HPDE6-E6E7 (cell line): ENCODE results near the gene SETDB1.

Experiments
- DNase-seq: peaks from one replicate; pipeline ENCODE4 v3.0.0; 2011; ENCODE audit warnings: missing footprints; ENCODE audit errors: extremely low spot score

Gene SETDB1

DNA sequence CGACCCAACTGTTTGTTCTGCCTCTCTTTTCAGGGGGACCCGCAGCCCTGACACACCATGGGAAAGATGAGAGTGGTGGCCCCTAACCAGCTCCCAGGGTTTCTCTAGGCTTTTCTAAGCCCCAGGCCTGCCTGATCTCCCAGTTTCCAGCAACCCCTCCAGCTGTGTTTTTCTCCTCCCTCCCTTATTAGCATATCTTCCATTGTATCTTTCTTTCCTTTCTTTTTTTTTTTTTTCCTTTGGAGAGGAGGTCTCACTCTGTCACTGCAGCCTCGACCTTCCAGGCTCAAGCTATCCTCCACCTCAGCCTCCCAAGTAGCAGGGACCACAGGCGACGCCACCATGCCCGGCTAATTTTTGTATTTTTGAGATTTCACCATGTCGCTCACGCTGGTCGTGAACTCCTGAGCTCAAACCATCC lies 50.2 kb downstream of the SETDB1 start:
- DNase-seq = no peak

DNA sequence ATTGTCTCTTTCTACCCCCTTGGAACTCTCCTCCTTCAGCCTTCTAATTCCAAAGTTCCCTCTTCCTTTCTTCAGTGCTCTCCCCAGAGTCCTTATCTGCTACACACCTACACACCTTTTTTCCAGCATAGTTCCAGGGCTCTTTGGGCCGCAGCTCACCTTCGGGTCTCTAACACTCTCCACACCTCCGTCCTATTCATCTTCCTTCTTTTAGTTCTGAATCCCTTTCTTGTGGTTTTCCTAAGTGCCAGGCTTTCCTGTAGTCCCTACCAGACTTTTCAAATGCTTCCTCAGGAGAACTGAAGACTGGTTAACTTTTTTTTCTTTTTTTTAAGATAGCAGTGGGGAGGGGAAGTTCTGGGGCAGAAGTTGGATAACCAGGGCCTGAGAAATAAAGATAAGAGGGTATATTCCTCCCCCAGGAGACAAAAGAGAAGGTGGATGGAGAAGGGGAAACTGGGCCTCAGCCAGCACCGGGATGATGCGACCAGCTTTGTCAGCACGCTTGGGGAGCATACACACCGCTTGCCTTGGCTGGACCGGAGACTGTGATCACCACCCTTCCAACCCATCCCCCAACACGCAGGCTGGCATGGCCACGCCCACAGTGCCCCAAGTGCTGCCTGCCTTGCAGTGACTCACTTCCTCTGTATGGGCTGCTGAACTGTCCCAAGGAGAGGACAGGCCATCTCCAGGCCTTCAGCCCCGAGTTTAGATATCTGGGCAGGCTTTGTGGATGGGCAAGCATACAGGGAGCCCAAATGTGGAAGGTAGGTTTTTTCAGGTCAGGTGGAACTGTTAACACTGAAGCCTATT lies 50.9 kb downstream of the SETDB1 start:
- DNase-seq = peak; percentile 71

DNA sequence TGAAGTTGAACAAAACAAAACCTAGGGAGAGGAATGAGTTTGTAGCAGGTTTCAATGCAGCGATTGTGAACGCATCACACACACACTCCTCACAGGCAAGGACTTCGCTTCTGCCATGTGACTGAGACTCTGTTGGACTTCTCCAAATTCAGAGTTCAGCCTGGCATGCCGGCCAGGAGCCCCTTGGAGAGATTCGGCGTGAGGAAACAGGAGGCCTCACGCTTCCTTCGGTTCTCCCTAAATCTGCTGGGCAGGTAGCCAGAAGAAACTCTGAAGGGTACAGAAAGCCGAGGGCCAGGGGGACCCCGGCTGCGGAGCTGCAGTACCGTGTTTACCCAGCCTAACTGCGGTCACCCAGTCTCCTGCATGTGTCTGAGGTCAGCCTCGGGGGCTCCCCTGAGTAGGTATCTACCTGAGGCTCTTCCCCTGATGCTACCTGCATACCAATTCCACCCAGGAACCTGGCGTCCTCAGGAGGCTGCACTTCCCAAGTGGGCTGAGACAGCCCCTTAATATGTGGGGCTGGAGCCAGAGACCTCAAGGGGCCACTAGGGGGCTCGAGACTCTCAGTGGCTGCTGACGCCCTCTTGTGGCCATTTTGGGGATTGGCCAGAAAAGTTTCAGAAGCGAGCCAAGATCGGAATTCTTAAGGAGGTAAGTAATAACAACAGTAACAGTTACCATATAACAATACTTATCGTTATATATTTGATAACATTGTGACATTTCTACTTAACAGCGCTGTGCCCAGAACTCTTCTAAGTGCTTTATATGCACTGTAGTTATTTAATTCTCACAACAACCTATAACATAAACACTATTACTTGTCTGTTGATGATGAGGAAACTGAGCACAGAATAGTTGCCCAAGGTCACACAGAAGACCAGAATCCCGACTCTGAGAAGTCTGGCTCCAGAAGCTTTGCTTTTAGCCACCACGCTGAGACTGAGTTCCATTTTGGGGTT lies 53.2 kb downstream of the SETDB1 start:
- DNase-seq = peak; percentile 81

DNA sequence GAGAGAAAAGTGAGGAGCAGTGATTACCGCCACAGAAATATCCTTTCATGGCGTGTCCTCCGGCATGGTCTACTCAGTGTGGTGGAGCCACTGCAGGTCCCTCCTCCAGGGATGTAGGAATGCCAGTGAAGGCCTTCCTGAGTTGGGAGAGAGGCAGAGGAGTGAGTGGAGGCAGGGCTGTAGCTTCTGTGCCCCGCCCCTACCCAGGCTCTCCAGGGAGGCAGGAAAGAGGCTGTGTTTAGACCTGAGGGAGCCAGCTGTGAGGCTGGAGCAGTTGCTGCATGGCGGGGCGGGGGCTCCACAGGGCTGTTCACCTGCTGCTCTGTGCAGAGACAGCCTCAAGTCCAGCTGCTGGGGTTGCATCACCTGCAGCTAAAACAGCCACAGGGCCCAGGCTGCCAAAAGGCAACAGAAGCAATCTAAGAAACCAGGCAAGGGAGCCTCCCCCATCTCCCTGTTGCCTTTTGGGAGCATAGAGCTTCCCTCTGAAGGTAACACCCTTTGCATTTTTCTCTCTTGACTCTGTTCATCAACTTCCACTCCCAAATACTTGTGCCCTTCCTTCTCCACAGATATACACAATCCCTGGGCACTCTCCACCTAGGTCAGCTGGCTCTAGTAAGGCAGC lies 55.1 kb downstream of the SETDB1 start:
- DNase-seq = peak; percentile 65

- DNase-seq = no peak
Measured at GRCh38 chr1:150981805-150982712, 55.9 kb downstream of the SETDB1 start, which contains the start of gene ANXA9. Gene ANXA9, plus strand, starts transcription at chr1:150982292. Its CDS starts 814 bp downstream, at chr1:150983106.

- no peak for DNase-seq
Measured at GRCh38 chr1:150985179-150985825, 59.1 kb downstream of the SETDB1 start.

DNA sequence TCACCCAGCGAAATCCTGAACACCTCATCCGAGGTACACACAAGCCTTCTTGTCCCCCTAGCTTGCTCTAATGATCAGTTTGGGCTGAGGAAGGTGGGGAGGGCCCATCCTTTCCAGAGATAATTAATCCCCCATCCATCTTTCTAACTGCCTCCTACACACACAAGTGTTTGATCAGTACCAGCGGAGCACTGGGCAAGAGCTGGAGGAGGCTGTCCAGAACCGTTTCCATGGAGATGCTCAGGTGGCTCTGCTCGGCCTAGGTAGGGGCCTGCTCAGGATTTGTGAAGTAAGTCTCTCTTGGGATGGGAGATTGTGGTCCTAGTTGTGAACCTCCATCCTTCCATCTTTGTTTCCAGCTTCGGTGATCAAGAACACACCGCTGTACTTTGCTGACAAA lies 61.8 kb downstream of the SETDB1 start:
- DNase-seq = no peak

GRCh38 chr1:150992626-150993025 lies 66.5 kb downstream of the SETDB1 start:
- no peak for DNase-seq

- DNase-seq = no peak
Measured at GRCh38 chr1:150994248-150994647, 68.1 kb downstream of the SETDB1 start.

DNA sequence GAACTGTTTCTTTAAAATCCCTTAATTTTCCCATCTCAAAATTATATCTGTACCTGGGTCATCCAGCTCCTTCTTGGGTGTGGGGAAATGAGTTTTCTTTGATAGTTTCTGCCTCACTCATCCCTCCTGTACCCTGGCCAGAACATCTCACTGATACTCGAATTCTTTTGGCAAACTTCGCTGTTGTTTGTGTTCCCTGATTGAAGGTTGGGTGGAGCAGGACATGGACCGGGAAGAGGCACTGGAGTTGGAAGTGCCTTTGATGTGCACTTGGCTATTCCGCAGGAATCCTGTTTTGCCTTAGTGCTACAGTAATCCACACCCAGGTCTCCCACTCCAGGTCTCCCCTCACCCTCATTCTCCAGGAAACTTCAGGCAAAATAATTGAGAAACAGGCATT lies 69.3 kb downstream of the SETDB1 start:
- no peak for DNase-seq

DNA sequence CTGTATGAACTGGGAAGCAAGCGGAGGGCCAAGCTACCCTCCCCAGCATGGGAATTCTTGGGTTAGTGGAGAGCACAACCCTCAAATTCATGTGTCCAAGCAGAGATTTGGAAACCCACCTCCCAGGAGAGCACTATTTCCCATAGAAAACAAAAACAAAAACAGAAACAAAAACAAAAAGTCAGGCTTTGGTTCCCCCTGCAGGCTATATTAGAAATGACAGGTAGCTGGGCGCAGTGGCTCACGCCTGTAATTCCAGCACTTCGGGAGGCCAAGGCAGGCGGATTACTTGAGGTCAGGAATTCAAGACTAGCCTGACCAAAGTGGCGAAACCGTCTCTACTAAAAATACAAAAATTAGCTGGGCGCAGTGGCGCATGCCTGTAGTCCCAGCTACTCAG lies 69.7 kb downstream of the SETDB1 start:
- no peak for DNase-seq

DNA sequence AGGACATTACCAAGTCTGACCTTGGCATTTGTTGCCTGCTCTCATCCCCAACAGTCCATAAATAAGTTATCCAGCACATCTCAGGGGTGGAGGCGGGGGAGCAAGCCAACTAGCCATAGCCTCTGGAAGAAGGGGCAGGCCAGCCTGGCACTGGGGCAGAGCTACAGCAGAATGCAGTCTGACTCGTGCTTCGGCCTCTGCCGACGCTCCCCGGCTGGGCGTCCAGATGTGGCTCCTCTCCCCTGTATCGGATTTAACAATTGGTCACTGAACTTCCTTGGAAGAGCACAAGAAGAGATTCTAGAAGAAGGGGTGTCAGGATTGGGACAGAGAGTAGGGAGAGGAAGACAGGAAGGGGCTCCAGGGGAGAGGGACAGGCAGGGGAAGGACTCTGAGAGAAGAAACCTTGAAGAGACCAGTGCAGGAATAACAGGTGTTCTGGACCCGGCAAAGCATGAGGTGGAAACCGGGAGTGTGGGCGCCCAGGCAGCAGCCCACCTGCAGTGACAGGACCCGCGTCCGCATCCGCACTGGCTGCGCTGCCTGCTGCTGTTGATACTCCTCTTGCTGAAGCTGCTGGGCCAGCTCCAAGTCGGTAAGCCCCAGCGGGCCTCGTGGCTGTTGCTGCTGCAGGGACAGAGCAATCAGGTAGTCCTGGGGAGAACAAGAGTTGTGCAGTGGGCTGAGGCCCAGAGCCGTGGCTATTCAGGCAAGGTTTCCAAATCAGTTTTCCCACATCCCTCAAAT lies 71.1 kb downstream of the SETDB1 start:
- DNase-seq = no peak

- no peak for DNase-seq
Measured at GRCh38 chr1:150997949-150998348, 71.8 kb downstream of the SETDB1 start.

DNA sequence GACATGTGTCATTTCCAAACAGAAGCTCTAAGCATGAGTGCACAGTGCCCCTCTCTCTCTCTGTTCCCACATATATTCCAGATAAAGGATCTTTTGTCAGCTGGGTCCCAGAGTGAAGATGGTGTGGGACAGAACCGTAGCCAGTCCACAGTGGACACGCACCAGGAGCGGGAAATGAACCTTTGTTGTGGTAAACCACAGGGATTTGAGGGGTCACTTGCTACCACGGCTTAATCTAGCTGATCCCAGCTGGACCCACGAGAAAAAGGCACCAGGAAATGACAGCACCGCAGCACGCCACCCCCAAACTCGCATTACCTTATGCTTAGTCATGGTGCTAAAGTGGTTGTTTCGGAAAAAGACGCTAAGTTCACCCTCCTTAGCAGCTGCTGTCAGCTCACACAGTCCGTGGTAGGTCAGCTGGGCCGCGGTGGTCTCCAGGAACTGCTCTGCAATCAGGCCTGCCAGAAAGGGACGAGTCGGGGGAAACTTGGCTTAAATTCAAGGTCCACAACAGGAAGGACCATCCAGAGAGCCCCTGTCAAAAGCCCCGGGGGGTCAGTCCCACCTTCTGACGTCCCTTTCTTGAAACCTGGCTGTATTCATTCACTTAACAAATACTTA lies 73.0 kb downstream of the SETDB1 start:
- DNase-seq = no peak

GRCh38 chr1:150999926-151000325 lies 73.8 kb downstream of the SETDB1 start:
- no peak for DNase-seq

GRCh38 chr1:151000408-151000807 lies 74.2 kb downstream of the SETDB1 start:
- DNase-seq = no peak

DNA sequence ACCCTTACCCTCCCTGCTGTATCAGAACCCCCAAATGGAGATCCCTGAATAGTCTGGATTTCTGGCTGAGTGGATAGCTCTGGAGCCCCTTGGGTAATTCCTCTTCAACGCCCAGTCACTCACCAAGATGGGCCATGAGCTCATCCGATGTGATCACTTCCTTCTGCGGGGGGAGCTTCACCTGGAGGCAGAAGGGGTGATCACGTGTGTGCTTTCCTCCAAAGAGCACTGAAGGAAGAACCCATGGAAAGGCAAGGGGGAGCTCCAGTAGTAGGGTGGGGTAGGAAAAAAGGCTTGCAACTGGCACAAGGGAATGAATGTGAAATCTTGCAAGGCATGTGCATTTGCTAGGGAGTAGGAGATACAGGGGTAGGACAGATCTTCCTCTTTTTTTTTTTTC lies 75.4 kb downstream of the SETDB1 start:
- DNase-seq = no peak

- no peak for DNase-seq
Measured at GRCh38 chr1:151002051-151002450, 75.9 kb downstream of the SETDB1 start.

- DNase-seq = no peak
Measured at GRCh38 chr1:151002611-151003010, 76.4 kb downstream of the SETDB1 start.
